ENCODE results near the gene CCDC97. TPM values are rescaled to one million over a fixed set of nuclear protein-coding genes. Genes with fewer than 3 reads are reported as not detected.
"Not testable (repeated sequence)": the region's sequence is repeated elsewhere in the genome, so short reads cannot be mapped to it uniquely, and the experiment has no call there.

The CCDC97 gene
- polyA plus RNA-seq, 1 experiment = 8.5 TPM

GRCh38 chr19:41367848-41368301 is 57.9 kb downstream of the CCDC97 start:
- POLR2A ChIA-PET = interaction anchor here (1.0 kb wide), 1 partner anchor 71 kb away, joined by 3 read pairs; no protein-coding TSS in a partner anchor
- TF ChIP-seq CTCF (IDR thresholded peaks at IDR 0.05; ENCODE audit: low read depth, low read length) = no peak

GRCh38 chr19:41369769-41370168 is 59.8 kb downstream of the CCDC97 start:
- no peak for TF ChIP-seq CTCF (IDR thresholded peaks at IDR 0.05; ENCODE audit: low read depth, low read length)
- ChIA-PET CTCF (interaction anchor here (0.7 to 1.2 kb wide), 2 partner anchors 15 to 551 kb away, joined by 3 to 5 read pairs; no protein-coding TSS in a partner anchor), POLR2A (no interaction called here)
- H3K27ac ChIP-seq (ENCODE audit: low read depth, low read length) = no peak overlapping the region
- H3K9me3 ChIP-seq (ENCODE audit: control insufficient read depth, insufficient read depth, low read length) = no peaks in the 10 kb centered on the region
- no peaks in the 10 kb centered on the region for H3K27me3 ChIP-seq (ENCODE audit: control insufficient read depth, insufficient read depth, low read length)
- H3K4me3 ChIP-seq (ENCODE audit: low read depth, low read length) = no peak overlapping the region
- no peak for DNase-seq (ENCODE audit: low read depth, low spot score)

More at GRCh38 chr19:41367848-41368301, 57.9 kb downstream of the CCDC97 start:
- H3K27ac ChIP-seq (ENCODE audit: low read depth, low read length) = peak overlapping the region; percentile 95
- DNase-seq (ENCODE audit: low read depth, low spot score) = peak; percentile 81
- H3K27me3 ChIP-seq (ENCODE audit: control insufficient read depth, insufficient read depth, low read length) = no peaks in the 10 kb centered on the region
- CTCF ChIA-PET = no interaction called here
- no peaks in the 10 kb centered on the region for H3K9me3 ChIP-seq (ENCODE audit: control insufficient read depth, insufficient read depth, low read length)
- H3K4me3 ChIP-seq (ENCODE audit: low read depth, low read length) = no peak overlapping the region

- DNase-seq (ENCODE audit: low read depth, low spot score); H3K4me3 ChIP-seq (ENCODE audit: low read depth, low read length); H3K9me3 ChIP-seq (ENCODE audit: control insufficient read depth, insufficient read depth, low read length); POLR2A ChIA-PET; H3K27me3 ChIP-seq (ENCODE audit: control insufficient read depth, insufficient read depth, low read length); CTCF ChIA-PET; H3K27ac ChIP-seq (ENCODE audit: low read depth, low read length): not testable (repeated sequence)
Measured at GRCh38 chr19:41371119-41371518, 61.1 kb downstream of the CCDC97 start.

- Histone ChIP-seq H3K27me3 (ENCODE audit: control insufficient read depth, insufficient read depth, low read length) (no peaks in the 10 kb centered on the region), H3K27ac (ENCODE audit: low read depth, low read length) (no peak overlapping the region), H3K4me3 (ENCODE audit: low read depth, low read length) (no peak overlapping the region), H3K9me3 (ENCODE audit: control insufficient read depth, insufficient read depth, low read length) (no peaks in the 10 kb centered on the region)
- TF ChIP-seq CTCF (IDR thresholded peaks at IDR 0.05; ENCODE audit: low read depth, low read length) = no peak
- CTCF ChIA-PET = no interaction called here
- no peak for DNase-seq (ENCODE audit: low read depth, low spot score)
- POLR2A ChIA-PET = no interaction called here
Measured at GRCh38 chr19:41371541-41371940, 61.6 kb downstream of the CCDC97 start.

- no peak overlapping the region for H3K27ac ChIP-seq (ENCODE audit: low read depth, low read length)
- no peak for TF ChIP-seq CTCF (IDR thresholded peaks at IDR 0.05; ENCODE audit: low read depth, low read length)
- H3K27me3 ChIP-seq (ENCODE audit: control insufficient read depth, insufficient read depth, low read length) = no peaks in the 10 kb centered on the region
- CTCF ChIA-PET = interaction anchor here (1.0 to 1.4 kb wide), 3 partner anchors 8 to 20 kb away, joined by 3 read pairs; partner anchors contain the start of gene B9D2
- H3K9me3 ChIP-seq (ENCODE audit: control insufficient read depth, insufficient read depth, low read length) = no peaks in the 10 kb centered on the region
- DNase-seq (ENCODE audit: low read depth, low spot score) = no peak
- POLR2A ChIA-PET = no interaction called here
- no peak overlapping the region for H3K4me3 ChIP-seq (ENCODE audit: low read depth, low read length)
Measured at GRCh38 chr19:41372501-41372900, 62.5 kb downstream of the CCDC97 start.
